Measurements from ENCODE around the gene RAPGEF1.
A peak's percentile ranks its signal among the peaks of the same experiment; 100 is the strongest.

GRCh38 chr9:131554843-131555351, 185.0 kb downstream of the RAPGEF1 start:
- TF ChIP-seq EZH2 (IDR thresholded peaks at IDR 0.05; ENCODE audit: borderline replicate concordance, low read depth, low read length, severe bottlenecking), result peak; percentile 59
- TF ChIP-seq, protein P1, sequence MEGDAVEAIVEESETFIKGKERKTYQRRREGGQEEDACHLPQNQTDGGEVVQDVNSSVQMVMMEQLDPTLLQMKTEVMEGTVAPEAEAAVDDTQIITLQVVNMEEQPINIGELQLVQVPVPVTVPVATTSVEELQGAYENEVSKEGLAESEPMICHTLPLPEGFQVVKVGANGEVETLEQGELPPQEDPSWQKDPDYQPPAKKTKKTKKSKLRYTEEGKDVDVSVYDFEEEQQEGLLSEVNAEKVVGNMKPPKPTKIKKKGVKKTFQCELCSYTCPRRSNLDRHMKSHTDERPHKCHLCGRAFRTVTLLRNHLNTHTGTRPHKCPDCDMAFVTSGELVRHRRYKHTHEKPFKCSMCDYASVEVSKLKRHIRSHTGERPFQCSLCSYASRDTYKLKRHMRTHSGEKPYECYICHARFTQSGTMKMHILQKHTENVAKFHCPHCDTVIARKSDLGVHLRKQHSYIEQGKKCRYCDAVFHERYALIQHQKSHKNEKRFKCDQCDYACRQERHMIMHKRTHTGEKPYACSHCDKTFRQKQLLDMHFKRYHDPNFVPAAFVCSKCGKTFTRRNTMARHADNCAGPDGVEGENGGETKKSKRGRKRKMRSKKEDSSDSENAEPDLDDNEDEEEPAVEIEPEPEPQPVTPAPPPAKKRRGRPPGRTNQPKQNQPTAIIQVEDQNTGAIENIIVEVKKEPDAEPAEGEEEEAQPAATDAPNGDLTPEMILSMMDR (IDR thresholded peaks at IDR 0.05; ENCODE audit: extremely low read depth in 1 of 2, insufficient read depth in 1 of 2, low read depth in 1 of 2, low read length in 2 of 2), result no peak
- no peak for TF ChIP-seq POLR2A (IDR thresholded peaks at IDR 0.05; ENCODE audit: low read depth, low read length)
